Type B pancreatic cell (in vitro differentiated cells): ENCODE results near the gene APLN. TPM values are rescaled to one million over a fixed set of nuclear protein-coding genes. Genes with fewer than 3 reads are reported as not detected.

Experiments used
- DNase-seq: peaks from one replicate; pipeline ENCODE4 v3.0.0; 2021; ENCODE audit warnings: mixed read lengths; ENCODE audit not compliant: unreplicated experiment; ENCODE audit errors: extremely low spot score
- H3K27ac Mint-ChIP-seq: 2 replicates; pipeline ENCODE4 v1.8.0; 2021; ENCODE audit warnings: mild to moderate bottlenecking, mixed read lengths
- H3K27me3 Mint-ChIP-seq: 2 replicates; pipeline ENCODE4 v1.8.0; 2021; ENCODE audit warnings: mixed read lengths
- H3K36me3 Mint-ChIP-seq: 2 replicates; pipeline ENCODE4 v1.8.0; 2021; ENCODE audit warnings: mixed read lengths
- H3K4me1 Mint-ChIP-seq: one replicate; pipeline ENCODE4 v1.8.0; 2021; ENCODE audit warnings: mixed read lengths; ENCODE audit not compliant: unreplicated experiment
- H3K4me3 Mint-ChIP-seq: 2 replicates; pipeline ENCODE4 v1.8.0; 2021; ENCODE audit warnings: mild to moderate bottlenecking, mixed read lengths
- H3K9me3 Mint-ChIP-seq: 2 replicates; pipeline ENCODE4 v1.8.0; 2021; ENCODE audit warnings: mixed read lengths
- total RNA-seq: library from RNA; stranded (reverse); gene quantifications from 2 replicates; pipeline ENCODE4 v1.2.1, GENCODE V29; 2021; ENCODE audit warnings: low replicate concordance
- TF ChIP-seq, protein P1 (sequence below): fragments of 200-600 bp; sonication (generic); conservative IDR thresholded peaks from 2 replicates; pipeline ENCODE4 v1.5.0; 2021; ENCODE audit warnings: antibody characterized with exemption, mild to moderate bottlenecking

Gene APLN
- total RNA-seq, 1 donor from 2014 or later, result 1.2 TPM

DNA sequence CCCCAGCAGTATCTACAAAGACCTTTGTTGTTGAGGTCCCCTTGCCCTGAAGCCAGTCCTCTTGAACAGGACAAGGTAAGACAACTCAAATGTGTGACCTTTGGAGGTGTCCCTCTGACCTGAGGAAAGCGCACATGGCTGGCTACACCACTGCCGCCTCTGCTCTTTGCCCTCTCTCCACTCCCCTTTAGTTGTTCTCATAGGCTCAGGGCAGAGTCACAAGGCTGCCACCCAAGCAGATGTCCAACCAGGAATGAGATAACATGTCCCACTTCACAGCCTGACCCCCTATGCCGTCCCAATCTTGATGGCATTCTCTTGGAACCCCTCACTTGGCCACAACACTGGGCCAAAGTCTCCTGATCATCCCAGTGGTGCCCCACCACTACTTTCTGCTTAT lies 46.3 kb downstream of the APLN start:
- Mint-ChIP-seq H3K27me3 (peaks cover 12% of the 10 kb centered on the region), H3K36me3 (no peaks in the 10 kb centered on the region), H3K4me3 (no peak overlapping the region), H3K27ac (no peak overlapping the region), H3K4me1 (peaks cover 5% of the 10 kb centered on the region), H3K9me3 (no peaks in the 10 kb centered on the region)
- DNase-seq, result no peak
- TF ChIP-seq, protein P1, sequence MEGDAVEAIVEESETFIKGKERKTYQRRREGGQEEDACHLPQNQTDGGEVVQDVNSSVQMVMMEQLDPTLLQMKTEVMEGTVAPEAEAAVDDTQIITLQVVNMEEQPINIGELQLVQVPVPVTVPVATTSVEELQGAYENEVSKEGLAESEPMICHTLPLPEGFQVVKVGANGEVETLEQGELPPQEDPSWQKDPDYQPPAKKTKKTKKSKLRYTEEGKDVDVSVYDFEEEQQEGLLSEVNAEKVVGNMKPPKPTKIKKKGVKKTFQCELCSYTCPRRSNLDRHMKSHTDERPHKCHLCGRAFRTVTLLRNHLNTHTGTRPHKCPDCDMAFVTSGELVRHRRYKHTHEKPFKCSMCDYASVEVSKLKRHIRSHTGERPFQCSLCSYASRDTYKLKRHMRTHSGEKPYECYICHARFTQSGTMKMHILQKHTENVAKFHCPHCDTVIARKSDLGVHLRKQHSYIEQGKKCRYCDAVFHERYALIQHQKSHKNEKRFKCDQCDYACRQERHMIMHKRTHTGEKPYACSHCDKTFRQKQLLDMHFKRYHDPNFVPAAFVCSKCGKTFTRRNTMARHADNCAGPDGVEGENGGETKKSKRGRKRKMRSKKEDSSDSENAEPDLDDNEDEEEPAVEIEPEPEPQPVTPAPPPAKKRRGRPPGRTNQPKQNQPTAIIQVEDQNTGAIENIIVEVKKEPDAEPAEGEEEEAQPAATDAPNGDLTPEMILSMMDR, result no peak

DNA sequence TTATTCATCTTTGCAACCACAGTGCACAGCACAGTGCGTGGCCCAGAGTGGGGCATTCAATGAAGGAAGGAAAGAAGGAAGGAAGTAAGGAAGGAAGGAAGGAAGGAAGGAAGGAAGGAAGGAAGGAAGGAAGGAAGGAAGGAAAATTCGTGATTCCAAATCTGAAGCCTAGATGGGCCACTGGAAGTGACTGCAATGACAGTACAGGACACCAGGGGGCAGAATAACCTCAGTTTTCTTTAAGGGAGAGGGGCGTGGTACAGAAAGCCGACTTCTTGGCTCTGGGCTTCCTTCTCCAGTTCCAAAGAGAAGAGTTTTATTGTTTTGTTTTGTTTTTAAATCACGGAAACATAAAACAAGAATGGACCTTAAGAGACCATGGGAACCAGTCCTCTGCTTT lies 47.8 kb downstream of the APLN start:
- Mint-ChIP-seq H3K36me3 (no peaks in the 10 kb centered on the region), H3K4me3 (no peak overlapping the region), H3K27ac (no peak overlapping the region), H3K9me3 (no peaks in the 10 kb centered on the region), H3K27me3 (peaks cover 12% of the 10 kb centered on the region), H3K4me1 (peaks cover 5% of the 10 kb centered on the region)
- TF ChIP-seq, protein P1, result peak; percentile 90
- DNase-seq, result no peak

DNA sequence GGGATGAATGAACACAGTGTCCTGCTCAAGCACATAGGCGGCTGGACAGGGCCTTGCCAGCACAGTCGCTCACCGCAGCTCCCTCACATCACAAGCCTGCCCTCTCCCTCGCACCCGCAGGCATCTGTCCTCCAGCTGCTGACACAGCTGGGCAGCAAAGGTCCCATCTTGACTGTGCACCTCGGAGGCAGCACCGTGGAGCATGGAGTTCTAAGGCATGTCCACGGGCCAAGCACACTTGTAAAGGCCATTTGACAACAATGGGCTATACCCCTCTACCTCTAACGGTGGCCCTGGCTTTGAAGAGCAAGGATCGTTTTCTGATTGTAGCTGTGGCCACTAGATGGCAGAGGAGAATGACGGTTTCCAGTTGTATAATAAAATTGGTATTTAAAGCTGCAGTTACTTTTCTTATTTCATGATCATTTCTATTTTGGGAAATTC lies 53.8 kb downstream of the APLN start:
- H3K9me3 Mint-ChIP-seq, result no peaks in the 10 kb centered on the region
- H3K27me3 Mint-ChIP-seq, result peaks cover 3% of the 10 kb centered on the region
- peaks cover 5% of the 10 kb centered on the region for H3K4me1 Mint-ChIP-seq
- H3K4me3 Mint-ChIP-seq, result no peak overlapping the region
- TF ChIP-seq, protein P1, result peak; percentile 83
- peak overlapping the region; percentile 30 for H3K27ac Mint-ChIP-seq
- H3K36me3 Mint-ChIP-seq, result peaks cover 9% of the 10 kb centered on the region
- DNase-seq, result no peak

DNA sequence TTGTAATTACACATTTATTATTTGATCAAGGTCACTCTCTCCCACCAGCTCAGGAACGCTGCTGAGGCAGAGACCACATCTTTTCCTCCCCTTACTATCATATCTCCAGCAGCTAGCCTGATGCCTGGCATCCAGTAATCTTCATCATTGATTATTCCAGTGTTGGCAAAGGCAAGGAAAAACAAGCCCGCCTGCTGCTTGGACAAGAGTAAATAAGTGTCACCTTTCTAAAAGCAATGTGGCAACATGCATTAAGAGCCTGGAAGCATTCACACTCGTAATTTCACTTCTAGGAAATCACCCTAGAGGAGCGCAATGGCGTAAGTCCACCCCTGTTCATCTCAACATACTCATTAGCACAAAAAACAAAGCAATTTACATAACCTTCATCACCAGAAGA lies 54.8 kb downstream of the APLN start:
- Mint-ChIP-seq H3K27ac (no peak overlapping the region), H3K4me1 (no peaks in the 10 kb centered on the region), H3K9me3 (no peaks in the 10 kb centered on the region), H3K4me3 (no peak overlapping the region), H3K36me3 (peaks cover 9% of the 10 kb centered on the region), H3K27me3 (no peaks in the 10 kb centered on the region)
- TF ChIP-seq, protein P1, result no peak
- DNase-seq, result no peak

DNA sequence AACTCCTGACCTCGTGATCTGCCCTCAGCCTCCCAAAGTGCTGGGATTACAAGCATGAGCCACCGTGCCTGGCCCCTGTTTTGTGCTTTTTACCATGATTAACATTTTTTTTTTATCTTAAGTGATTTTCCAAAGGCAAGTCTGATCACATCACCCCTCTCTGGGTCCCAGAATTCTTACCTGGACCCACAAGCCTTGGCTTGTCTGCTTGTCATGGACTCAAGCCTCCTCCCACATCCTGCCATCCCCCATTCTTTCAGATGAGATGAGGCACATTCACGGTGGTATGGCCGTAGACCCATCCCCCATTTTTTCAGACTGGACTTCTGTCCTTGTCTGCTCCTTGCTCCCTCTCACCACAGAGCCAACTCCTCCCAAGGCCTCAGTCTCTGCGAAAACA lies 55.3 kb downstream of the APLN start:
- H3K4me3 Mint-ChIP-seq, result no peak overlapping the region
- no peak overlapping the region for H3K27ac Mint-ChIP-seq
- DNase-seq, result no peak
- H3K27me3 Mint-ChIP-seq, result no peaks in the 10 kb centered on the region
- TF ChIP-seq, protein P1, result no peak
- H3K9me3 Mint-ChIP-seq, result no peaks in the 10 kb centered on the region
- peaks cover 9% of the 10 kb centered on the region for H3K36me3 Mint-ChIP-seq
- H3K4me1 Mint-ChIP-seq, result no peaks in the 10 kb centered on the region

DNA sequence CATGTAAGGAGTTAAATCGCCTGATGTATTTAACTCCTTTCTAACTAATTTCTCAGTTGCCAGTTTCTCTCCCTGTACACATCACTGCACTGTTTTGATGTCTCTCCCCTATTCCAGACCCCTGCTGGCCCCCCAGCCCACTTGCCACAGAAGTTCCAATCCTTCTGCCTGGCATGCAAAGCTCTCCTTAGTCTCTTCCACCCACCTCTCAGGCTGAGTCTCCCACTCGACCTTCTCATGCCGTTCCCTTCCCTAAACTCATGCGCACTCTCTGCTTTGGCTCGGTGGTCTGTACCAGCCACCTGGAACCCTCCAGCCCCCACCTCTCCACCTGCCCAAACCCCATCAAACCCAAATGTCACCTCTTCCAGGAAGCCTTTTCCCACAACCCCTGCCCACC lies 56.9 kb downstream of the APLN start:
- no peak for DNase-seq
- Mint-ChIP-seq H3K27ac (no peak overlapping the region), H3K4me3 (no peak overlapping the region), H3K4me1 (peaks cover 4% of the 10 kb centered on the region), H3K9me3 (no peaks in the 10 kb centered on the region), H3K27me3 (no peaks in the 10 kb centered on the region), H3K36me3 (peaks cover 9% of the 10 kb centered on the region)
- TF ChIP-seq, protein P1, result no peak
